RKO (cell line): ENCODE data around the gene TNPO3.
"Not testable (repeated sequence)": the region's sequence is repeated elsewhere in the genome, so short reads cannot be mapped to it uniquely, and the experiment has no call there.

Experiments used
- DNase-seq: peaks from one replicate; pipeline ENCODE4 v3.0.0-alpha.2; 2016; ENCODE audit warnings: low spot score

The TNPO3 gene

GRCh38 chr7:128961030-128961659, 93.8 kb downstream of the TNPO3 start:
- DNase-seq, result no peak

GRCh38 chr7:128959296-128959695, 95.6 kb downstream of the TNPO3 start:
- no peak for DNase-seq

GRCh38 chr7:128955981-128956380, 98.9 kb downstream of the TNPO3 start:
- DNase-seq, result no peak

GRCh38 chr7:128954830-128955802, 99.8 kb downstream of the TNPO3 start:
- DNase-seq, result no peak

- no peak for DNase-seq
Measured at GRCh38 chr7:128954150-128954549, 100.8 kb downstream of the TNPO3 start.

GRCh38 chr7:128951296-128951695, 103.6 kb downstream of the TNPO3 start:
- DNase-seq, result no peak

GRCh38 chr7:128948976-128949760, 105.7 kb downstream of the TNPO3 start:
- no peak for DNase-seq

GRCh38 chr7:128948312-128948973, 106.5 kb downstream of the TNPO3 start:
- DNase-seq, result no peak

GRCh38 chr7:128947854-128948253, 107.1 kb downstream of the TNPO3 start:
- no peak for DNase-seq

GRCh38 chr7:128946936-128947830, 107.7 kb downstream of the TNPO3 start:
- no peak for DNase-seq

- DNase-seq, result no peak
Measured at GRCh38 chr7:128945668-128946366, 109.1 kb downstream of the TNPO3 start.

- no peak for DNase-seq
Measured at GRCh38 chr7:128944487-128945236, 110.2 kb downstream of the TNPO3 start.

- not testable (repeated sequence) for DNase-seq
Measured at GRCh38 chr7:128943251-128943650, 111.7 kb downstream of the TNPO3 start.

- no peak for DNase-seq
Measured at GRCh38 chr7:128941946-128942526, 112.9 kb downstream of the TNPO3 start.

- DNase-seq, result no peak
Measured at GRCh38 chr7:128941323-128941890, 113.5 kb downstream of the TNPO3 start.

GRCh38 chr7:128940494-128941322, 114.2 kb downstream of the TNPO3 start:
- no peak for DNase-seq

GRCh38 chr7:128939861-128940410, 115.0 kb downstream of the TNPO3 start:
- no peak for DNase-seq
